ENCODE results near the gene WNK1. TPM values are rescaled to one million over a fixed set of nuclear protein-coding genes. Genes with fewer than 3 reads are reported as not detected.
A peak's percentile ranks its signal among the peaks of the same experiment; 100 is the strongest.

Gene WNK1
- total RNA-seq, 1 donor from 2014 or later: 57.7 TPM

DNA sequence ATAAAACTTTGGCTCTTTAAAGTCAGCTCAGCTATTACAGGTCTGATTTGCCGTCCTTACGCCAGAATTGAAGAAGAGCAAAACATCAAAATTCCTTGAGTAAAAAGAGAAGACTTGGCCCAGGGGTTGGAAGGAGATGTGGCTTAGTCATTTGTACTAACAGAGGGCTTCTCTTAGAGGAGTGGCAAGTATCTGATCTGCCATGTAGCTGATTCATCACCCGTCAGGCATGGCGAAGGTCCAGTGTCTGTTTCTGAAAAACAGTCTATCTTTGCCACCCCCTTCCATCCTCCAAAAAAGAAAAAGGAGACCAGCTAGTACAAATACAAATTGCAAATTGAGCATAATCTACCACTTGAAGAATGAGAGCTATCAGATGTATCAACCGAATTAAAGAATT, 105.2 kb downstream of the WNK1 start:
- DNase-seq (ENCODE audit: low read depth) (peak; percentile 83), FAIRE-seq (no peak)
- Histone ChIP-seq H3K36me3 (ENCODE audit: control insufficient read depth, insufficient read depth, low read length) (peaks cover 11% of the 10 kb centered on the region), H3K4me3 (ENCODE audit: low read depth, low read length) (no peak overlapping the region), H3K27me3 (ENCODE audit: control insufficient read depth, insufficient read depth, low read length) (no peaks in the 10 kb centered on the region)
- TF ChIP-seq, protein P1, sequence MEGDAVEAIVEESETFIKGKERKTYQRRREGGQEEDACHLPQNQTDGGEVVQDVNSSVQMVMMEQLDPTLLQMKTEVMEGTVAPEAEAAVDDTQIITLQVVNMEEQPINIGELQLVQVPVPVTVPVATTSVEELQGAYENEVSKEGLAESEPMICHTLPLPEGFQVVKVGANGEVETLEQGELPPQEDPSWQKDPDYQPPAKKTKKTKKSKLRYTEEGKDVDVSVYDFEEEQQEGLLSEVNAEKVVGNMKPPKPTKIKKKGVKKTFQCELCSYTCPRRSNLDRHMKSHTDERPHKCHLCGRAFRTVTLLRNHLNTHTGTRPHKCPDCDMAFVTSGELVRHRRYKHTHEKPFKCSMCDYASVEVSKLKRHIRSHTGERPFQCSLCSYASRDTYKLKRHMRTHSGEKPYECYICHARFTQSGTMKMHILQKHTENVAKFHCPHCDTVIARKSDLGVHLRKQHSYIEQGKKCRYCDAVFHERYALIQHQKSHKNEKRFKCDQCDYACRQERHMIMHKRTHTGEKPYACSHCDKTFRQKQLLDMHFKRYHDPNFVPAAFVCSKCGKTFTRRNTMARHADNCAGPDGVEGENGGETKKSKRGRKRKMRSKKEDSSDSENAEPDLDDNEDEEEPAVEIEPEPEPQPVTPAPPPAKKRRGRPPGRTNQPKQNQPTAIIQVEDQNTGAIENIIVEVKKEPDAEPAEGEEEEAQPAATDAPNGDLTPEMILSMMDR (IDR thresholded peaks at IDR 0.05; ENCODE audit: insufficient read depth, low read length, severe bottlenecking): no peak

DNA sequence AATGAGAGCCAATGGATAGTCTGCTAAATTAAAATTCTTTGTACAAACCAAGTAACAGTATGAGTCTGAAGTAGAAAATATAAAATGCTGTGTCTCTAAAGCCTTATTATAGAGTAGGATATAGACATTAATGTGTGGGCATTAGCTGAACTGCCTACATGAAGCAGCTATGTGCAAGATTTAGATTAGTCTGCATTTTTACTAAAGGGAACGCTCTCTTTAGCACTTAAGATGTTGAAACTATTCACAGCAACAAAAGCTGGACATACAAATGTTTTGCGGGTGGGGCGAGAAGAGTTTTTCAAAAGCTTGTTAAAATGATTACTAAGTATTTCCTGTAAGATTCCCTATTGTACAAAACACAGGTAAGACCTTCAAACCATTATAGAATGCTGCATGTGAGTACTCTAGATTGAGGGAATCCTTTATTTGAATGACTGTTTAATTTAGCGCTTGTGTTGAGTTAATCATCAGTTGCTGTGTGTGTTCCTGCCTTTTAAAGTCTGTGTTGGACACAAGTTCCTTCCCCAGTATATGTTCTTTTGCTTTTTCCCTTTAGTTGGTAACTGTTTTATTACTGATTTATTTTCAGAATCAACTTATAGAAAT, 110.0 kb downstream of the WNK1 start:
- TF ChIP-seq, protein P1 (IDR thresholded peaks at IDR 0.05; ENCODE audit: insufficient read depth, low read length, severe bottlenecking): no peak
- DNase-seq (ENCODE audit: low read depth): no peak
- no peak overlapping the region for H3K4me3 ChIP-seq (ENCODE audit: low read depth, low read length)
- H3K36me3 ChIP-seq (ENCODE audit: control insufficient read depth, insufficient read depth, low read length): peaks cover 13% of the 10 kb centered on the region
- H3K27me3 ChIP-seq (ENCODE audit: control insufficient read depth, insufficient read depth, low read length): no peaks in the 10 kb centered on the region
- FAIRE-seq: no peak

DNA sequence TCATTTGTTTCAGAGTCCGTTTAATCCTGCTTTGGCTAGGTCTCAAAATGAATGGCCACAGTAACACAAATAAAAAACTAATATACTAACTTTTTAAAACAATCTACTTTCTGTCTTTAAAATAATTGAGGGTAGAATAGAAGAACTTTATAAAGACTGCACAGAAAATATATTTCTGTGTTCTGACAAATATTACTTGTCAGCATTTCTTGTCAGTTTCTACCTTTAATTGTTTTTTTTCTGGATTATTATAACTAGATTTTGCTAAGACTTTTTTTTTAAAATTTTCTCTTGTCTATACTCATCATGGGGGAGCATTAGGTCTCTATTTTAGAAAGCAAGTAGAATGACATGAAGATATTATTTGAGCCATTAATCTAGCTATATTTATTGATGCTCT, 110.9 kb downstream of the WNK1 start:
- FAIRE-seq: no peak
- Histone ChIP-seq H3K36me3 (ENCODE audit: control insufficient read depth, insufficient read depth, low read length) (peaks cover 15% of the 10 kb centered on the region), H3K4me3 (ENCODE audit: low read depth, low read length) (no peak overlapping the region), H3K27me3 (ENCODE audit: control insufficient read depth, insufficient read depth, low read length) (no peaks in the 10 kb centered on the region)
- no peak for DNase-seq (ENCODE audit: low read depth)
- TF ChIP-seq, protein P1 (IDR thresholded peaks at IDR 0.05; ENCODE audit: insufficient read depth, low read length, severe bottlenecking): no peak

DNA sequence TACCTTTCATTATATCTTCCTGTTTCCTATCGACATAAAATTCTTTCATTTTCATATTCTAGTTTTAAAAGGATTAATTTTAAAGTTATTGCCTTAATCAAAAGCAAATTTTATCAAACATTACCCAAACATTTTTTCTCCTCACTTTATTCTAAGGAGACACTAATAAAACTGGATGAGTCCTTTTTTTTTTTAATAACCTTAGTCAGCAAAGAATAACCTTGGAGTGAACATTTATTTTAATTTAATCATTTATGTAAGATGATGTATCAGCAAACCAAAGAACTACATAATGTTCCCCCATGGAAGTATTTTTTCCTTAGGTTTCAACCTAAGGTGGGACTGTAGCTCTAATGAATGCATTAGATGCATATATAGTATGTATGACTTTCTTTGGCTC, 113.2 kb downstream of the WNK1 start:
- FAIRE-seq (no peak), DNase-seq (ENCODE audit: low read depth) (no peak)
- Histone ChIP-seq H3K4me3 (ENCODE audit: low read depth, low read length) (no peak overlapping the region), H3K36me3 (ENCODE audit: control insufficient read depth, insufficient read depth, low read length) (peaks cover 15% of the 10 kb centered on the region), H3K27me3 (ENCODE audit: control insufficient read depth, insufficient read depth, low read length) (no peaks in the 10 kb centered on the region)
- TF ChIP-seq, protein P1 (IDR thresholded peaks at IDR 0.05; ENCODE audit: insufficient read depth, low read length, severe bottlenecking): no peak

DNA sequence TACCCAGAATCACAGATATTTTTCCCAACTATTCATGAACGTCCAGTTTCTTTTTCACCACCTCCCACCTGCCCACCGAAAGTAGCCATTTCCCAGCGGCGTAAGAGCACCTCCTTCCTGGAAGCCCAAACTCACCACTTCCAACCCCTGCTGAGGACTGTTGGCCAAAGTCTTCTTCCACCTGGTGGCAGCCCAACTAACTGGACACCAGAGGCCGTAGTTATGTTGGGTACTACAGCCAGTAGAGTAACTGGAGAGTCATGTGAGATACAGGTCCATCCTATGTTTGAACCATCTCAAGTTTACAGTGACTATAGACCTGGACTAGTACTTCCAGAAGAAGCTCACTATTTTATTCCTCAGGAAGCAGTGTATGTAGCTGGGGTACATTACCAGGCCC, 115.5 kb downstream of the WNK1 start:
- H3K27me3 ChIP-seq (ENCODE audit: control insufficient read depth, insufficient read depth, low read length): no peaks in the 10 kb centered on the region
- H3K36me3 ChIP-seq (ENCODE audit: control insufficient read depth, insufficient read depth, low read length): peaks cover 9% of the 10 kb centered on the region
- TF ChIP-seq, protein P1 (IDR thresholded peaks at IDR 0.05; ENCODE audit: insufficient read depth, low read length, severe bottlenecking): no peak
- DNase-seq (ENCODE audit: low read depth) (no peak), FAIRE-seq (no peak)
- H3K4me3 ChIP-seq (ENCODE audit: low read depth, low read length): no peak overlapping the region

DNA sequence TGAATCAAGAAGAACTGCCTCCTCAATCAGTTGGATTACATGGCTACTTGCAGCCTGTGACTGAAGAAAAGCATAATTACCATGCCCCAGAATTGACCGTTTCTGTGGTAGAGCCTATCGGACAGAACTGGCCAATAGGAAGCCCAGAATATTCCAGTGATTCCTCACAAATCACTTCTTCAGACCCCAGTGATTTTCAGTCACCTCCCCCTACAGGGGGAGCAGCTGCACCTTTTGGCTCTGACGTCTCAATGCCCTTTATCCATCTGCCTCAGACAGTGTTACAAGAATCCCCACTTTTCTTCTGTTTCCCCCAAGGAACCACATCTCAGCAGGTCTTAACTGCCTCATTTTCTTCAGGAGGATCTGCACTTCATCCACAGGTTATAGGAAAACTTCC, 116.3 kb downstream of the WNK1 start:
- TF ChIP-seq, protein P1 (IDR thresholded peaks at IDR 0.05; ENCODE audit: insufficient read depth, low read length, severe bottlenecking): no peak
- Histone ChIP-seq H3K4me3 (ENCODE audit: low read depth, low read length) (no peak overlapping the region), H3K27me3 (ENCODE audit: control insufficient read depth, insufficient read depth, low read length) (no peaks in the 10 kb centered on the region), H3K36me3 (ENCODE audit: control insufficient read depth, insufficient read depth, low read length) (peaks cover 9% of the 10 kb centered on the region)
- no peak for DNase-seq (ENCODE audit: low read depth)
- FAIRE-seq: no peak
